Measurements from ENCODE around the gene MOSPD3. TPM values are rescaled to one million over a fixed set of nuclear protein-coding genes. Genes with fewer than 3 reads are reported as not detected.

The MOSPD3 gene
- total and polyA plus RNA-seq, 2 of the 8 experiments (the other 6 are each of a cell fraction or from before 2014, with no cell fraction given), result 20.7 to 21.4 TPM

DNA sequence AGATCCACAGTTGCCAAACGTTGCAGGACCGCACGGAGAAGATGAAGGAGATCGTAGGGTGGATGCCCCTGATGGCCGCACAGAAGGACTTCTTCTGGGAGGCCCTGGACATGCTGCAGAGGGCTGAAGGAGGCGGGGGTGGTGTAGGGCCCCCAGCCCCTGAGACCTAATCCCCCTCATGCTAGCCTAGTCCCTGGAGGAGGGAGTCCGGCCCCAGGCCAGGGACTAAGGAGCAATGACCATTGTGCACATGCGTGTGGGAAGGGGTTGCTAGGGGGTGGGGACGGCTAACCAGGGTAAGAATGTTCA is 11.7 kb upstream of the MOSPD3 start:
- Histone ChIP-seq H3K27ac (ENCODE audit: low read depth, low read length) (no peak overlapping the region), H4K20me1 (replicated peaks in 1 of 2; ENCODE audit: control insufficient read depth in 1 of 2, insufficient read depth in 2 of 2, low read length in 2 of 2) (peaks cover 0 to 5% of the 10 kb centered on the region in 2 experiments), H3K4me1 (replicated peaks in 1 of 4; ENCODE audit: control insufficient read depth in 3 of 4, insufficient read depth in 4 of 4, low read length in 3 of 4) (peaks cover 0 to 25% (median 17%) of the 10 kb centered on the region in 4 experiments; a peak in 6 of 7 replicates), H3K23me2 (ENCODE audit: low read depth, low read length) (peaks cover 22% of the 10 kb centered on the region), H3K4me2 (ENCODE audit: insufficient read depth in 1 of 2, low read depth in 2 of 2, low read length in 2 of 2) (no peak overlapping the region; a peak in 1 of 4 replicates), H2BK12ac (ENCODE audit: low read depth, low read length) (no peak overlapping the region), H3K14ac (ENCODE audit: insufficient read length) (no peak overlapping the region), H4K5ac (ENCODE audit: insufficient read length, low read depth, low read length) (no peak overlapping the region), H3K23ac (ENCODE audit: insufficient read length) (no peak overlapping the region), H3K56ac (replicated peaks; ENCODE audit: insufficient read length, low read depth, low read length) (no peak overlapping the region), H2BK20ac (ENCODE audit: low read length) (no peak overlapping the region), H4K91ac (replicated peaks; ENCODE audit: insufficient read length, low read length) (no peak overlapping the region), H4K8ac (ENCODE audit: extremely low read depth, insufficient read depth, low read length) (no peak overlapping the region), H3K9ac (replicated peaks in 1 of 4; ENCODE audit: extremely low read depth in 1 of 4, low read depth in 3 of 4, low read length in 3 of 4) (no peak overlapping the region; a peak in 1 of 7 replicates), H3K36me3 (ENCODE audit: control insufficient read depth in 2 of 4, insufficient read depth in 4 of 4, low read length in 3 of 4) (peaks cover 0 to 6% (median 1%) of the 10 kb centered on the region in 4 experiments; a peak in 4 of 8 replicates), H3K79me1 (ENCODE audit: low read depth, low read length) (0 out of 2 replicates have a peak, but pooled peaks cover 4% of the 10 kb centered on the region), H3K4ac (replicated peaks; ENCODE audit: insufficient read length, low read depth, low read length) (no peak overlapping the region), H3K27me3 (replicated peaks in 1 of 4; ENCODE audit: control insufficient read depth in 3 of 4, extremely low read depth in 1 of 4, insufficient read depth in 3 of 4, low read length in 3 of 4) (peaks cover 0 to 6% (median 3%) of the 10 kb centered on the region in 4 experiments; a peak in 2 of 7 replicates), H3K79me2 (ENCODE audit: control insufficient read depth in 1 of 2, insufficient read depth in 2 of 2, low read length in 2 of 2) (peaks cover 0 to 6% of the 10 kb centered on the region in 2 experiments; a peak in 1 of 4 replicates), H3K18ac (ENCODE audit: extremely low read depth, low read length) (no peak overlapping the region), H2AK5ac (ENCODE audit: low read depth, low read length) (no peak overlapping the region), H2BK120ac (replicated peaks; ENCODE audit: low read depth, low read length) (no peak overlapping the region), H2BK15ac (ENCODE audit: low read length) (no peak overlapping the region), H2BK5ac (ENCODE audit: low read depth, low read length) (no peak overlapping the region), H3K4me3 (ENCODE audit: extremely low read depth in 1 of 4, insufficient read depth in 2 of 4, low read depth in 3 of 4, low read length in 4 of 4) (no peak overlapping the region), H3K9me3 (ENCODE audit: insufficient read depth in 2 of 2, low read depth in 1 of 2, low read length in 1 of 2) (no peaks in the 10 kb centered on the region), H2AFZ (ENCODE audit: low read length) (no peak overlapping the region)
- 89% methylated on average over 9 of the region's 9 CpGs; no CpG with 5 or more reads in 1 of the 2 experiments for WGBS, 2 experiments (ENCODE audit: extremely low coverage in 1 of 2, insufficient coverage in 1 of 2, insufficient read length in 1 of 2, insufficient replicate concordance in 2 of 2, low coverage in 1 of 2, low lambda C conversion rate in 2 of 2, missing lambda C conversion rate in 1 of 2)
- ChIA-PET POLR2A (ENCODE audit: partially characterized antibody) (interaction anchor here (8.9 kb wide), 1 partner anchor 13 kb away, joined by 172 read pairs; the partner anchor contains the start of genes FBXO24 and LRCH4), CTCF (ENCODE audit: partially characterized antibody) (interaction anchor here (0.8 to 5.2 kb wide), 3 partner anchors 12 to 37 kb away, joined by 4 to 51 read pairs (median 4); partner anchors contain the start of genes FBXO24 and SAP25)
- DNase-seq (ENCODE audit: low read depth in 1 of 2, low spot score in 2 of 2), result no peak
- FAIRE-seq, result no peak
- TF ChIP-seq BCL11A (IDR thresholded peaks at IDR 0.05; ENCODE audit: low read depth in 2 of 2, low read length in 2 of 2) (no peak), SIX5 (IDR thresholded peaks at IDR 0.05; ENCODE audit: low read depth, low read length) (no peak), HDAC6 (IDR thresholded peaks at IDR 0.05; ENCODE audit: low read depth, low read length) (no peak), KDM5A (IDR thresholded peaks at IDR 0.05; ENCODE audit: low read length) (no peak), GABPA (IDR thresholded peaks at IDR 0.05; ENCODE audit: borderline replicate concordance, insufficient read depth, low read length) (no peak), TAF7 (optimal IDR thresholded peaks at IDR 0.05; ENCODE audit: borderline replicate concordance, low read depth, low read length) (no peak)
- TF ChIP-seq, protein P1, sequence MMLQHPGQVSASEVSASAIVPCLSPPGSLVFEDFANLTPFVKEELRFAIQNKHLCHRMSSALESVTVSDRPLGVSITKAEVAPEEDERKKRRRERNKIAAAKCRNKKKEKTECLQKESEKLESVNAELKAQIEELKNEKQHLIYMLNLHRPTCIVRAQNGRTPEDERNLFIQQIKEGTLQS (IDR thresholded peaks at IDR 0.05; ENCODE audit: insufficient read depth, low read depth, low read length), result no peak
- TF ChIP-seq, protein P2, sequence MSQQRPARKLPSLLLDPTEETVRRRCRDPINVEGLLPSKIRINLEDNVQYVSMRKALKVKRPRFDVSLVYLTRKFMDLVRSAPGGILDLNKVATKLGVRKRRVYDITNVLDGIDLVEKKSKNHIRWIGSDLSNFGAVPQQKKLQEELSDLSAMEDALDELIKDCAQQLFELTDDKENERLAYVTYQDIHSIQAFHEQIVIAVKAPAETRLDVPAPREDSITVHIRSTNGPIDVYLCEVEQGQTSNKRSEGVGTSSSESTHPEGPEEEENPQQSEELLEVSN (IDR thresholded peaks at IDR 0.05), result no peak
- TF ChIP-seq, protein P3, sequence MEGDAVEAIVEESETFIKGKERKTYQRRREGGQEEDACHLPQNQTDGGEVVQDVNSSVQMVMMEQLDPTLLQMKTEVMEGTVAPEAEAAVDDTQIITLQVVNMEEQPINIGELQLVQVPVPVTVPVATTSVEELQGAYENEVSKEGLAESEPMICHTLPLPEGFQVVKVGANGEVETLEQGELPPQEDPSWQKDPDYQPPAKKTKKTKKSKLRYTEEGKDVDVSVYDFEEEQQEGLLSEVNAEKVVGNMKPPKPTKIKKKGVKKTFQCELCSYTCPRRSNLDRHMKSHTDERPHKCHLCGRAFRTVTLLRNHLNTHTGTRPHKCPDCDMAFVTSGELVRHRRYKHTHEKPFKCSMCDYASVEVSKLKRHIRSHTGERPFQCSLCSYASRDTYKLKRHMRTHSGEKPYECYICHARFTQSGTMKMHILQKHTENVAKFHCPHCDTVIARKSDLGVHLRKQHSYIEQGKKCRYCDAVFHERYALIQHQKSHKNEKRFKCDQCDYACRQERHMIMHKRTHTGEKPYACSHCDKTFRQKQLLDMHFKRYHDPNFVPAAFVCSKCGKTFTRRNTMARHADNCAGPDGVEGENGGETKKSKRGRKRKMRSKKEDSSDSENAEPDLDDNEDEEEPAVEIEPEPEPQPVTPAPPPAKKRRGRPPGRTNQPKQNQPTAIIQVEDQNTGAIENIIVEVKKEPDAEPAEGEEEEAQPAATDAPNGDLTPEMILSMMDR (IDR thresholded peaks at IDR 0.05; ENCODE audit: control extremely low read depth in 1 of 3, insufficient read depth in 1 of 3, low read depth in 1 of 3, low read length in 3 of 3), result no peak
